ENCODE measurements around the gene TNFRSF6B.
"Not testable (repeated sequence)": the region's sequence is repeated elsewhere in the genome, so short reads cannot be mapped to it uniquely, and the experiment has no call there.

Gene TNFRSF6B, protein sequence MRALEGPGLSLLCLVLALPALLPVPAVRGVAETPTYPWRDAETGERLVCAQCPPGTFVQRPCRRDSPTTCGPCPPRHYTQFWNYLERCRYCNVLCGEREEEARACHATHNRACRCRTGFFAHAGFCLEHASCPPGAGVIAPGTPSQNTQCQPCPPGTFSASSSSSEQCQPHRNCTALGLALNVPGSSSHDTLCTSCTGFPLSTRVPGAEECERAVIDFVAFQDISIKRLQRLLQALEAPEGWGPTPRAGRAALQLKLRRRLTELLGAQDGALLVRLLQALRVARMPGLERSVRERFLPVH

DNA sequence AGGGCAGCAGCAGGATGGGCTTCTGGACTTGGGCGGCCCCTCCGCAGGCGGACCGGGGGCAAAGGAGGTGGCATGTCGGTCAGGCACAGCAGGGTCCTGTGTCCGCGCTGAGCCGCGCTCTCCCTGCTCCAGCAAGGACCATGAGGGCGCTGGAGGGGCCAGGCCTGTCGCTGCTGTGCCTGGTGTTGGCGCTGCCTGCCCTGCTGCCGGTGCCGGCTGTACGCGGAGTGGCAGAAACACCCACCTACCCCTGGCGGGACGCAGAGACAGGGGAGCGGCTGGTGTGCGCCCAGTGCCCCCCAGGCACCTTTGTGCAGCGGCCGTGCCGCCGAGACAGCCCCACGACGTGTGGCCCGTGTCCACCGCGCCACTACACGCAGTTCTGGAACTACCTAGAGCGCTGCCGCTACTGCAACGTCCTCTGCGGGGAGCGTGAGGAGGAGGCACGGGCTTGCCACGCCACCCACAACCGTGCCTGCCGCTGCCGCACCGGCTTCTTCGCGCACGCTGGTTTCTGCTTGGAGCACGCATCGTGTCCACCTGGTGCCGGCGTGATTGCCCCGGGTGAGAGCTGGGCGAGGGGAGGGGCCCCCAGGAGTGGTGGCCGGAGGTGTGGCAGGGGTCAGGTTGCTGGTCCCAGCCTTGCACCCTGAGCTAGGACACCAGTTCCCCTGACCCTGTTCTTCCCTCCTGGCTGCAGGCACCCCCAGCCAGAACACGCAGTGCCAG is at the start of gene TNFRSF6B:
TSS of gene TNFRSF6B (plus strand) at position 25 of the 729 bp plus-strand sequence. CDS start at position 141, 116 bp downstream.
- DNase-seq = no peak

DNA sequence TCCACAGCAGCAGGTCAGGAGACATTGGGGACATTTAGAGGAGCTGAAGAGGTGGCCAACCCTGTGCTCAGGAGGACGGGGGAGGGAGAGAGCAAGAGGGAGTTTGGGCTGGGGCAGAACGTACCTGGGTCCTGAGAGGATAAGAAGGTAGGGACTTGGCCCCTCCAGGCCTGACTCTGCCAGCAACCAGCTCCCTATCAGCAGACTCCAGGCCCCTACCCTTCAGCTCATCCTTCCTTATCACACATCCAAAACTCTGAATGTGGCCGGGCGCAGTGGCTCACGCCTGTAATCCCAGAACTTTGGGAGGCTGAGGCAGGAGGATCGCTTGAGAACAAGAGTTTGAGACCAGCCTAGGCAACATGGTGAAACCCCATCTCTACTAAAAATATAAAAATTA is 48.3 kb upstream of the TNFRSF6B start:
- no peak for DNase-seq

DNA sequence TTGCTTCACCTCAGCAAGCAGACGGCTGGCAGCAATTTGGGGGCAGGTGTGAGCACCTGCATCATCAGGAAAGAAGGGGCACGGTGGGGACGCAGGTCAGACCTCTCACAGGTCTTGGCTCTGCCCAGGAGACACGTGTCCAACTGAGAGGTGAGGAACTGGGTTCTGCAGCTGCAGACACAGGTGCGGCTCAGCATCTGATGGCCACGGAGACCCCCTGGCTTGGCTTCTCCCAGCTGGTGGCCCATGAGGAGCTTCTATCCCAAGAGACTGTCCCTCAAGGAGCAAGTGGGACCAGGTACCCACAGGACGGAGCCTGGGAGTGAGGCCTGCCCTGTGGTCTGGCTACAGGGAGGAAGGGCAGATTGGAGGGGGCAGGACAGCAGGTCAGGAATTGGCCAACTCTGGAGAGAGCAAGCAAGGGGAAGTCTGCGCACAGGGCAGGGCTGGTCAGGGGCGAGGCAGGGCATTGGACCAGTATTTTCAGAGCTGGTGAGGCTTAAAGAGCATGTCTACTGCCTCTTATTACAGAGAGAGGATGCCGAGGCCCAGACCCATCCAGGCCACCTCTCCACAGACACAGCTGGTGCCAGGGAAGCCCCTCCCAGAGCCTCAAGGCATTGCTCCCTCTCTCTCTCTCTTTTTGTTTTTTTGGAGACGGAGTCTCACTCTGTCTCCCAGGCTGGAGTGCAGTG is 47.4 kb upstream of the TNFRSF6B start:
- no peak for DNase-seq

DNA sequence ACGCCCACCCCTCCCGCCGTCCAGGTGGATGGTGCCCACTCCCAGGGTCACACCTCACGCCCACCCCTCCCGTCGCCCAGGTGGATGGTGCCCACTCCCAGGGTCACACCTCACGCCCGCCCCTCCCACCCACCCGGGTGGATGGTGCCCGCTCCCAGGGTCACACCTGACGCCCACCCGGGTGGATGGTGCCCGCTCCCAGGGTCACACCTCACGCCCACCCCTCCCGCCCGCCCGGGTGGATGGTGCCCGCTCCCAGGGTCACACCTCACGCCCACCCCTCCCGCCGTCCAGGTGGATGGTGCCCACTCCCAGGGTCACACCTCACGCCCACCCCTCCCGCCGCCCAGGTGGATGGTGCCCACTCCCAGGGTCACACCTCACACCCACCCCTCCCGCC is 46.0 kb upstream of the TNFRSF6B start:
- not testable (repeated sequence) for DNase-seq

DNA sequence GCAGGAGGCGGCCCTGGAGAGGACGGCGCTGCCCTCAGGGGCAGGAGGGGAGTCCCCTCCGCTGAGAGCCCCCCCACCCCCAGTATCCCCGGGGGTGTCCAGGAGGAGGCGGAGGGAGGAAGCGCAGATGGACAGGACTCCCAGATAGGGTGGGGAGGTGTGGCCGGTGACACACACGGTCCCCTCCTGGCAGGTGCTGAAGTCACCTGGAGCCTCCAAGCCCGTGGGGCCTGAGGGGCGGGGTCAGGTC is 44.6 kb upstream of the TNFRSF6B start:
- no peak for DNase-seq

DNA sequence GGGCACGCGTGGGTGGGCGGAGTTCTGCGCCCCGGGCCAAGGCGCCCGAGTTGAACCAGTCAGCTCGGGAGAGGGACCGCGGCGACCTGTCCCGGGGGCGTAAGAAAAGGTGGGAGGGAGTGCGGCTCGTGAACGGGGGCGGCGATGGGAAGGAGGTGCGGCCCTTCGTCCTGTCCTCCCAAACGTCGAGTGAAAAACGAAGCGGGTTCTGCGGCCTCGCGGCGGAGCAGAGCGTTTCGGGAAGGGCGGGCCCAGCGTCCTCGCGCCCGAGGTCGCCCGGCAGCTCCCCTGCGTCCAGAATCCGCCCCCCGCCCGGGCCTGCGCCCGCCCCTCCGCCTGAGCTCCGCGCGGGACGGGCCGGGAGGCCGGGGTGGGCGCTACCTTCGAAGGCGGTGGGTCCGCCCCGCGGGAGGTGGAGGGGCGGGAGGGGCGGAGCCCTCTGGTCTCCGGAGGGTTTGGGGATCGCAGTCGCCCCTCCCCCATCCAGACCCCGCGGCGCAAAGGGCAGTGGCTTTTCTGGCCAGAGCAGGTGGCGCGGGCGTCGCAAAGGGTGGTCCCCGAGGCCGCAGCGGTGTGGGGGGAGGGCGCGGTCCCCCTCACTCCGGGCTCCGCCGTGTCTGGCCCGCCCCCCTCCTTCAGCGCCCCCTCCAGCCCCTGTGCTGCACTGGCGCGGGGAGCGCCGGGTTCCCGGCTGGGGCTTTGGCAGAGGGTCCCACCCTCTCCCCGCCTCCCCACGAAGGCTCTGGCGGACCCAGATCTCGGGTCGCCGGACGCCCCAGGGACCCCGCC is 44.1 kb upstream of the TNFRSF6B start:
- peak; percentile 31 for DNase-seq

DNA sequence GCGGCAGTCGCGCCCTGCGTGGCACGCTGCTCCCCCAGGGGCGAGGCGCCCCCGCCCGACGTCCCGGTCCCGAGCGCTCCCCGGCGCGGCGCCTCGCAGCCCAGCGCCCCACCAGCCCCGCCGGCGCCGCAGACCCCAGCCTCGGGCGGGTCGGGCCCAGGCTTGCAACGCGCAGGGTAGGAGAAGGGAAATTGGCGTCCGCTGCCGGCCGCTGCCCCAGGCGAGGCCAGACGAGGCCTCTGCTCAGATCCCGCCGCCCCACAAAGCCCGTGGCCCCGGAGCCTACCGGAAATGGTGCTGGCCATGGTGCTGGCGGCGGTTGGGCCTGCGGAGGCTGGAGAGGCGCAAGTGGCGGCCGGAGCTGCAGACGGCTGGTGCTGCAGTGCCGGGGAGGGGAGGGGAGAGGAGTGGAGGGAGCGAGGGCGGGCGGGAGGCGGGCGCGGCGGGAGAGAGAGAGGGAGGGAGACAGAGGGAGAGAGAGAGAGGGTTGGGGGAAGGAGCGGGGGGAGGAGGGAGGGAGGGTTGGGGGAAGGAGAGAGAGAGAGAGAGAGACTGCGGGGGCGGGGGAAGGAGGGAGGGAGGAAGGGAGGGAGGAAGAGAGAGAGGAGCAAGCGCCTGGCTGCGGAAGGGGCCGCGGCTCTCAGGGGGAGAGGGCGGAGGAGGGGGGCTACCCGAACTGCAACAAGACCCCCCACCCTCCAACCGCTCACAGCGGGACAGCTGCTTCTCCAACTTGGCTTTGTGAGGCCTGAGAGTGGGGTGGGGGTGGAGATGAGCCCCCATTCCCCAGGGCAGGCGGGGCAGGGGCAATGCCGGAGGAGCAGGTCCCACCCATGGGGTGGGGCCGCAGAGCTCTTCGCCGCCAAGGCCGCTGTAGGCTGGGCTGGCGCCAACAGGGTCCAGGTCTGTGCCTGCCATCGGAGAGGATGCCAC is 43.1 kb upstream of the TNFRSF6B start, which contains the start of gene STMN3:
TSS of gene STMN3 (minus strand) at position 384 of the 933 bp plus-strand sequence. CDS start at position 305, 79 bp downstream.
- peak; percentile 93 for DNase-seq

DNA sequence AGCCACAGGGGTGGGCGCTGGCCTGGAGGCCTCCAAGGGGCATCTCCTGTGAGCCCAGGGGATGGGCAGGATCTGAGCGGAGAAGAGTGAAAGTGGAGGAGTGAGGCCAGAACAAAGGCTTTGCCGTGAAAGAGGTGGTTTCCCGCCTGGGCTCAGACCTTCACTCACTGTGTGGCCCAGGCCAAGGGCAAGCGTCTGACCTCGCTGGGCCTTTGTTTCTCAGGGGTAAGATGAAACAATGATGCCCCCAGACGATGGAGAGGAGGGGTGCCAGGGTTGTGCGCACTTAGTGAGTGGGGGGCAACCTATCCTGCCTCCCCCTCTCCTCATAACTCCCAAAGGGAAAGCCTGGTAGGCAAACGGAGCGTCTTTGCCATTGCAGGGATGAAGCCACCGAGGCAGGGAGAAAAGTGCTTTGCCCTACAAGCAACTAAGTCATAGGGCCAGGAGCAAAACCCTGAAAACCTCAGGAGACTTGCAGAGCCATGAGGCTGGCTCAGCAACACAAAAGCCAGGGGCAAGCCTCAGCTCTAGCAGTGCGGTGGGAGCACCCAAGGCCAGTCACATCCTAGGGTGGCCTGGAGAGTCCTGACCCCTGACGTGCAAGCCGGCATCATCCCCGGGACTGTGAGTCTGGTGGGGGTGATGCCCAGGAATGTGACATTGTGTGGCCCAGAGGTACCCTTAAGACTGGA is 42.3 kb upstream of the TNFRSF6B start:
- DNase-seq = no peak

DNA sequence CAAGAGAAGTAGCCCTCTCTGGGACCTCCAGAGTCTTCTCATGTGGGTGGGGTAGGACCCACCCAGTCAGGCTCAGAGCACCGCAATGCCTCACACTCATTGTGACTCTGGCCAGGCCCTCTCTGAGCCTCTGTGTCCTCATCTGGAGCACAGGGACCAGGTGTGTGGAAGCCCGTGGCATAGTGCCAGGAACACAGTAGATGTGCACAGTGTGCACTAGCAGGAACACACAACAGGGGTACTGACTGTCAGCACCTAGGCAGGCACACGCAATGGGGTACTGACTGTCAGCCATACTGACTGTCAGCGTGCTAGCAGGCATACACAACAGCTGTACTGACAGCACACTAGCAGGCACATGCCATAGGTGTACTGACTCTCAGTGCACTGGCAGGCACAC is 41.2 kb upstream of the TNFRSF6B start:
- DNase-seq = no peak

DNA sequence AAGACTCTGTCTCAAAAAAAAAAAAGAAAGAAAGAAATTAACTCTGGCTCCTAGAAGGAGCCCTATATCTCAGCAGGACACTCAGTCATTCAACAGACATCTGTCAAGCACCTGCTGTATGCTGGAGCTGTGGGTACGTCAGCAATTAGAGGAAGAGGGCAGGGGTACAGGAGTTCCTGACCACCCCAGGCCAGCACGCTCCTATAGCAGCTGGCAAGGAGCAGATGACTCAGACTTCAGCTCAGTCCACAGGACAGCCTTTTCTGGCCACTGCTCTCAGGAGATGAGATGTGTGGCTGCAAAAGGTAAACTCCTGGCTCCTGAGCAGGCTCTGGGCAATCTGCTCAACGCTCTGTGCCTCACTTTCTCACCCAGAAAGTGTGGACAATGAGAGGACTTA is 40.0 kb upstream of the TNFRSF6B start:
- DNase-seq = no peak

DNA sequence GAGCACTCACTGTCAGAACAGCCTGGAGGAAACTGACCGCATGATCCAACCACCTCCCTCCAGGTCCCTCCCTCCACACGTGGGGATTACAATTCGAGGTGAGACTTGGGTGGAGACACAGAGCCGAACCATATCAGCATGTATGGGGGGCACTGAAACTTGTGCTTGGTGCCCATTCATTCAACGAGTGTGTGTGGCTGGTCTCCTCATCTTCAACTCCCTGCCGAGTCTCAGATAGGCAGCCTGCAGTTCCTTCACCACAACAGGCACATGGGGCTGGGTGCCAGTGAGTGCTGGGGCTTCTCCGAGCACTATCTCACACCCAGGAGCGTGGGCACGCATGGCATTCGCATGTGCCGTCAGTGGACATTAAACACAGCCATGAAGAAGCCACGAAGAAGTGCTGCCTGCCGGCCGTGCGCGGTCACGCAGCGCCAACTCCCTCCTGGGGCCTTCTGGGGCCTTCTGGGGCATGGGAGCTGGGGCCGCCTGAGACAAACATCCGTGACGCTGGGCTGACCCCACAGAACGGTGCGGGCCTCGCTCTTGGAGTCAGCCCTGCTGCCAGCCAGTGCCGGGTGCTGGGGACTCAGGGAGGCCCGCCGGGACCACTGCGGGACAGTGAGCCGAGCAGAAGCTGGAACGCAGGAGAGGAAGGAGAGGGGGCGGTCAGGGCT is 39.1 kb upstream of the TNFRSF6B start:
- no peak for DNase-seq

DNA sequence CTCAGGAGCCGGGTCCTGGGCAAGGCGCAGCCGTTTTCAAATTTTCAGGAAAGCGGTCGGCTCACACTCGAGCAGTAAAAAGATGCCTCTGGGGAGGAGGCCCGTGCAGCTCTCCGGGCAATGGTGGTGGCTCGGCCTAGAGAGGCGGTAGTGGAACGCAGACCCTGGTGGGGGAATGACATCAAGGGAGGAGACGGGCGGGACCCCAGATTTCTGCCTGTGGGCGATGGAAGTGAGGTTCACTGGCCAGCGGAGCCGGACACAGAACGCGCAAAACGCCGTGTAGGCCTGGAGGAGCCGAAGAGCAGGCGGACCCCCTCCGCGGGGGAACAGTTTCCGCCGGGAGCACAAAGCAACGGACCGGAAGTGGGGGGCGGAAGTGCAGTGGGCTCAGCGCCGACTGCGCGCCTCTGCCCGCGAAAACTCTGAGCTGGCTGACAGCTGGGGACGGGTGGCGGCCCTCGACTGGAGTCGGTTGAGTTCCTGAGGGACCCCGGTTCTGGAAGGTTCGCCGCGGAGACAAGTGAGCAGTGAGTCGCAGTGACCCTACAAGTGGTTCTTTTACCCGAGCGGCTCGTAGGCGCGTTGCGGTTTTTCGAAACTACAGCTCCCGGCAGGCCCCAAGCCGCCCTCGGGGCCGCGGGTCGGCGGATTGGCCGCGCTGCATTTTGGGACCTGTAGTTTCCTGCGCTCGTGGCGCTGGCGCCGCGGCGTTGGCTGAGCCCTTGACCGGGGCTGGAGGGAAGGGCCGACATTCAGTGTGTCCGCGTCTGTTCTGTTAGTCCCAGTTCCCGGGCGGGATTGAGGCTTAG is 38.3 kb upstream of the TNFRSF6B start, which contains the start of gene RTEL1:
TSS of gene RTEL1 (plus strand) at position 376 of the 812 bp plus-strand sequence. CDS start 1,091 bp downstream, outside the sequence.
- DNase-seq = peak; percentile 90

DNA sequence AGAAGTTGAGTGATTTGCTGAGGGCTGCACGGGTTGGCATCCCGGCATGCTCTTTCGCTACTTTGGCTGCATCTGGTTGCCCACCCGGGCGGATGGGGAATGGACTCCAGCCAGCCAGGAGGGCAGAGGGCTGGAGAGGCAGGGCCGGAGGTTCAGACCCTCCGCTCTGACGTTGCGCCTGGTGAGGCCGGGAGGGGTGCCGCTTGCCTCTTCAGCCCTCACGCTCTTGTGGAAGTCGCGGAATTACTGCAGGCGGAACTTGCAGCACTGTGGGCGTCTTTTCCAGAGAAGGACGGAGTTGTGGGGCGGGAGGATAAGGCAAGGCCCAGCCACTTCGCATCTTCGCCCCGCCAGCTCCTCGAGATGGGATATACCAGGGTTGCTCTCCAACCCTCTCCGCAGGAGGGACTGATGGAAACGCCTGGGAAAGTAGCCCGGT is 37.7 kb upstream of the TNFRSF6B start:
- peak; percentile 25 for DNase-seq

DNA sequence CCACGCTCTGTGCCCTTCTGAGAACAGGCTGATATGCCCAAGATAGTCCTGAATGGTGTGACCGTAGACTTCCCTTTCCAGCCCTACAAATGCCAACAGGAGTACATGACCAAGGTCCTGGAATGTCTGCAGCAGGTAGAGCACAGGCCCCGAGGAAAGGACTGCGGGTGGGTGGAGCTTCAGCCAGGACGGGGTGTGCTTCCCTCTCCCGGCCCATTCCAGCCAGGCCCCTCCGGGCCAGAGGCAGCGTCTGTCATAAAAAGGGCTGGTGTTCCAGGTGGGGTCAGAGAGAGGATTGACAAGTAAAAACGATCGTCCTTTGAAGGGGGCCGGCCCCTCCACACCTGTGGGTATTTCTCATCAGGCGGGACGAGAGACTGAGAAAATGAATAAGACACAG is 37.1 kb upstream of the TNFRSF6B start:
- DNase-seq = no peak

DNA sequence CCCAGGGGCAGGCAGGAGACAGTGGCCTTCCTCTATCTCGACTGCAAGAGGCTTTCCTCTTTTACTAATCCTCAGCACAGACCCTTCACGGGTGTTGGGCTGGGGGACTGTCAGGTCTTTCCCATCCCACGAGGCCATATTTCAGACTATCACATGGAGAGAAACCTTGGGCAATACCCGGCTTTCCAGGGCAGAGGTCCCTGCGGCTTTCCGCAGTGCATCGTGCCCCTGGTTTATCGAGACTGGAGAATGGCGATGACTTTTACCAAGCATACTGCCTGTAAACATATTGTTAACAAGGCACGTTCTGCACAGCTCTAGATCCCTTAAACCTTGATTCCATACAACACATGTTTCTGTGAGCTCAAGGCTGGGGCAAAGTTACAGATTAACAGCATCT is 36.3 kb upstream of the TNFRSF6B start:
- DNase-seq = not testable (repeated sequence)

DNA sequence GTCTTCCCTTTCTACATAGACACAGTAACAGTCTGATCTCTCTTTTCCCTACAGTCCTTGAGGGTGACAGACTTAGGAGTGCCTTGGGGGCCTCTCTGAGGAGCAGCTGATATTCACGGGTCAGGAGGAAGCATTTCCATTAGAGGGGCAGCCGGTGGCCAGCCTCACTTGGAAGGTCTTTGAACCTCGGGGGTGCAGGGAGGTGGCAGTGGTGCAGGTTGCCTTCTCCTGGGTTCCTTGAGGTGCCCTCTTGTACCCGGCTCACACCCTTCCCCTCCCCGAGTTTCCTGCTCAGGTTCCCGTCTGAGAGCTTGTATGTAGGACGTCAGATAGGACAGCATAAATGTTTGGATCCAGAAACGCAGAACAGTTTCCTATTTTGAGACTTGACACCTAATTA is 35.8 kb upstream of the TNFRSF6B start:
- no peak for DNase-seq

DNA sequence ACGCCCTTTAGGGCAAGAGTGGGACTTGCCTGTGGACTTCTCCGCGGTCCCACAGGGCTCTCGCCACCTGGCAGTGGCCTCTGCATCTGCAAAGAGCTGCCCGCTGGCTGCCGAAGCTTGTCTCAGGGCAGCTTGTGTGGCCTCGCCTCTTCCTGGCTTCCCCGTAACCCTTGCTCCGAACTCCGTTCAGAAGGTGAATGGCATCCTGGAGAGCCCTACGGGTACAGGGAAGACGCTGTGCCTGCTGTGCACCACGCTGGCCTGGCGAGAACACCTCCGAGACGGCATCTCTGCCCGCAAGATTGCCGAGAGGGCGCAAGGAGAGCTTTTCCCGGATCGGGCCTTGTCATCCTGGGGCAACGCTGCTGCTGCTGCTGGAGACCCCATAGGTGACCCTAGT is 35.3 kb upstream of the TNFRSF6B start:
- DNase-seq = no peak

DNA sequence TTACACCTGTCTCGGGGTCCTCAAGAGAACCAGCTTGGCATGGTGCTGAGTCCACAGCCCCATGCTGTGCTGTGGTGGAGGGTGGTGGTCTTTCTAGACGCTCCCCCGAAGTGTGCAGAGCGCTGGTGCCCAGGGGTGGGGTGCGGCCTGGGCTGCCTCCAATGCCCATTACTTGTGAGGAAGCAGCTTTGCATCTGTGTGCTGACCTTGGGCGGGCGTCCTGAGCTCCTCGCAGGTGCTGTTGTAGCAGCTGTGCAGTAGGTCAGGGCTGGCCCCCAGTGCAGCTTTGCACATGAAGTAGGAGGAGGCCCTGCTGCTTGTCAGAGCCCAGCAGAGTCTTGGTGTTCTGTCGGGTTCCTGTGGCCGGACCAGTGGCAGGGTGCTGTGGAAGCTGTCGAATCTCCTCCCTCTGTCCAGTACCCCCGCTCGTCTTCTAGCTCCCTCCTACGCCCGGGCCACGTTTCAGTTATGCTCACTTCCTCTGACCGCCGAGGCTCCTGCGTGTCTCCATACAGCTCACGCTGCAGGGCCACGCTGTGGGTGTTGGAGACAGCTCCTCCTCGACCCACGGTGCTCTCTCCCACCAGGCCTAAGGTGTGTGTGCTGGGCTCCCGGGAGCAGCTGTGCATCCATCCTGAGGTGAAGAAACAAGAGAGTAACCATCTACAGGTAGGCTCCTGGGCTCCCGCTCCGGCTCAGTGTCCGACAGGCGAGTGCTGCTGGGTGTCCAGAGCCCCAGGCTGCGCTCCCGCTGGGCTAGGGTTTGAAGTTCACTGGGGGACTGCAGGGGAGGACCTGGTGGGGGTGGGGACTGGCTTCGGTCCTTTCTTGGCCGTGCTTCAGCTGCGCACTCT is 34.3 kb upstream of the TNFRSF6B start:
- no peak for DNase-seq

DNA sequence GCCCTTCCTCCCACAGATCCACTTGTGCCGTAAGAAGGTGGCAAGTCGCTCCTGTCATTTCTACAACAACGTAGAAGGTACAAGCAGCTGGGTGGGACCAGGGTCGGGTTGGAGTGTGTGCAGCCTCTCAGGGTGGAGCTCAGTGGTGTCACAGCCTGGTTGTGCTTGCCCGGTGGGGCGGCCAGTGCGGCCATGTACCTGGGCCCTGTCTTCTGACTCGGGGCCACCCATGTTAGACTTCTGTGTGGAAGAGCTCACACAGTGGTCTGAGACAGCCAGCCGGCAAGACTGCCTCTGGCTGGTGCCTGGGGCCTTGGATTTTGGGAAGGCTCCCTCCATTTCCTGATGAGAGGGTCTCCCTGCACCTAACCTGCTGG is 33.7 kb upstream of the TNFRSF6B start:
- DNase-seq = no peak
